ENCODE measurements around the gene PRKCE. TPM values are rescaled to one million over a fixed set of nuclear protein-coding genes. Genes with fewer than 3 reads are reported as not detected.
A peak's percentile ranks its signal among the peaks of the same experiment; 100 is the strongest.

Gene PRKCE
- total RNA-seq, 1 experiment from 2014 or later, result 1.3 TPM

DNA sequence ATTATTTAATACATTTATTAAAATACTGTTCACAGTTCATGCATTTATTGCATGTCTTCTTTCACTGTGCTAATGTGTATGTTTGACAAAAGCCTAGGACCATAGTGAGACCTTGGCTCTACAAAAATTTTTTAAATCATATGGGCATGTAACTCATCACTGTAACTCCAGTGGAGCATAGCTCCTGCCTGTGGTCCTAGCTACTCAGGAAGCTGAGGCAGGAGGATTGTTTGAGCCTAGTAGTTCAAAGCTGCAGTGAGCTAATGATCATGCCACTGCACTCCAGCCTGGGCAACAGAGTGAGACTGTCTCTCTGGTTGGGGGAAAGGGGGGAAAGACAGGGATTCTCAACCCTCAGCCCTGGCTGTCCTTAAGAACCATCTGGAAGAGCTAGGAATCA, 137.8 kb downstream of the PRKCE start:
- Histone ChIP-seq H3K9ac (ENCODE audit: extremely low read depth, insufficient read length, low read length) (no peak overlapping the region), H4K5ac (ENCODE audit: insufficient read length, low read depth, low read length) (no peak overlapping the region), H2AFZ (ENCODE audit: low read length) (no peak overlapping the region), H3K27ac (ENCODE audit: insufficient read length, low read depth, low read length) (no peak overlapping the region), H2BK5ac (ENCODE audit: insufficient read length, low read length) (no peak overlapping the region), H3K4me1 (ENCODE audit: insufficient read depth, low read length) (no peaks in the 10 kb centered on the region), H2BK120ac (ENCODE audit: low read depth, low read length, poor library complexity, severe bottlenecking) (no peak overlapping the region), H3K4me2 (ENCODE audit: insufficient read depth, insufficient read length, low read length) (no peak overlapping the region), H4K20me1 (ENCODE audit: control insufficient read depth, insufficient read depth, insufficient read length) (no peaks in the 10 kb centered on the region), H3K79me1 (ENCODE audit: insufficient read depth, low read depth, low read length, poor library complexity, severe bottlenecking) (no peaks in the 10 kb centered on the region), H3K4ac (ENCODE audit: low read depth, low read length) (no peak overlapping the region), H3K23me2 (ENCODE audit: insufficient read length, low read depth, low read length, poor library complexity, severe bottlenecking) (no peaks in the 10 kb centered on the region), H3K27me3 (ENCODE audit: insufficient read depth, low read length) (no peaks in the 10 kb centered on the region), H3K79me2 (ENCODE audit: insufficient read depth, low read length) (no peaks in the 10 kb centered on the region), H3K14ac (ENCODE audit: insufficient read depth, low read length) (no peak overlapping the region), H3K23ac (ENCODE audit: insufficient read length, low read depth, low read length) (no peak overlapping the region), H3K18ac (ENCODE audit: insufficient read length, low read depth, low read length) (no peak overlapping the region), H3K56ac (ENCODE audit: insufficient read length, low read depth, low read length) (no peak overlapping the region), H4K8ac (replicated peaks; ENCODE audit: insufficient read length, low read depth, low read length) (no peak overlapping the region), H2BK12ac (ENCODE audit: insufficient read length, low read depth, low read length) (no peak overlapping the region), H2BK15ac (ENCODE audit: low read depth, low read length) (no peak overlapping the region), H2AK5ac (ENCODE audit: insufficient read length, low read length) (no peak overlapping the region), H3K9me3 (ENCODE audit: control insufficient read depth, low read depth, low read length) (no peaks in the 10 kb centered on the region), H2BK20ac (ENCODE audit: low read depth, low read length, poor library complexity, severe bottlenecking) (no peak overlapping the region), H4K91ac (ENCODE audit: insufficient read length, low read depth, low read length) (no peak overlapping the region), H3T11ph (ENCODE audit: low read length) (no peak overlapping the region)
- Mint-ChIP-seq H3K9me3 (no peaks in the 10 kb centered on the region), H3K27ac (peak overlapping the region in 1 of 3 experiments; percentile 55; a peak in 1 of 7 replicates), H3K4me1 (peaks cover 0 to 3% of the 10 kb centered on the region in 2 experiments; a peak in 2 of 4 replicates), H3K4me3 (no peak overlapping the region), H3K27me3 (ENCODE audit: low read depth) (peaks cover 2% of the 10 kb centered on the region), H3K36me3 (ENCODE audit: insufficient read depth in 1 of 3, low read depth in 3 of 3) (no peaks in the 10 kb centered on the region)
- no peak for DNase-seq
- TF ChIP-seq, protein P1, sequence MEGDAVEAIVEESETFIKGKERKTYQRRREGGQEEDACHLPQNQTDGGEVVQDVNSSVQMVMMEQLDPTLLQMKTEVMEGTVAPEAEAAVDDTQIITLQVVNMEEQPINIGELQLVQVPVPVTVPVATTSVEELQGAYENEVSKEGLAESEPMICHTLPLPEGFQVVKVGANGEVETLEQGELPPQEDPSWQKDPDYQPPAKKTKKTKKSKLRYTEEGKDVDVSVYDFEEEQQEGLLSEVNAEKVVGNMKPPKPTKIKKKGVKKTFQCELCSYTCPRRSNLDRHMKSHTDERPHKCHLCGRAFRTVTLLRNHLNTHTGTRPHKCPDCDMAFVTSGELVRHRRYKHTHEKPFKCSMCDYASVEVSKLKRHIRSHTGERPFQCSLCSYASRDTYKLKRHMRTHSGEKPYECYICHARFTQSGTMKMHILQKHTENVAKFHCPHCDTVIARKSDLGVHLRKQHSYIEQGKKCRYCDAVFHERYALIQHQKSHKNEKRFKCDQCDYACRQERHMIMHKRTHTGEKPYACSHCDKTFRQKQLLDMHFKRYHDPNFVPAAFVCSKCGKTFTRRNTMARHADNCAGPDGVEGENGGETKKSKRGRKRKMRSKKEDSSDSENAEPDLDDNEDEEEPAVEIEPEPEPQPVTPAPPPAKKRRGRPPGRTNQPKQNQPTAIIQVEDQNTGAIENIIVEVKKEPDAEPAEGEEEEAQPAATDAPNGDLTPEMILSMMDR (conservative IDR thresholded peaks at IDR 0.05), result no peak
